ENCODE data around the gene ARID1B.

- TF ChIP-seq TAF1 (IDR thresholded peaks at IDR 0.05; ENCODE audit: borderline replicate concordance, insufficient read depth, low read length) (no peak), REST (IDR thresholded peaks at IDR 0.05; ENCODE audit: insufficient read depth in 1 of 2, low read depth in 2 of 2, low read length in 2 of 2) (no peak)
Measured at GRCh38 chr6:156900292-156900691, 123.1 kb downstream of the ARID1B start.
